Ovary (tissue), 9 donors: ENCODE data around the gene RHOU. TPM values are rescaled to one million over a fixed set of nuclear protein-coding genes. Genes with fewer than 3 reads are reported as not detected.

ENCODE experiments used
- DNase-seq, 5 donors: peaks; one replicate each; pipeline ENCODE4 v3.0.0-alpha.2; 2019 to 2020
- H3K27ac ChIP-seq, 2 donors: fragments of 200-600 bp; one replicate each; pipeline versions ENCODE4 v1.5.1 to v1.8.0; 2019 to 2022
- H3K27me3 ChIP-seq: fragments of 200-600 bp; one replicate; pipeline ENCODE4 v1.8.0; 2022
- H3K36me3 ChIP-seq: fragments of 200-600 bp; sonication (generic); one replicate; pipeline ENCODE4 v1.5.1; 2019
- H3K4me1 ChIP-seq: one replicate; pipeline ENCODE4 v1.8.1; 2013; ENCODE audit warnings: mild to moderate bottlenecking, moderate library complexity; ENCODE audit not compliant: insufficient read depth
- H3K4me3 ChIP-seq: fragments of 200-600 bp; sonication (generic); one replicate; pipeline ENCODE4 v1.5.1; 2017
- H3K9me3 ChIP-seq, 2 donors: fragments of 200-600 bp in 1 of 2; sonication (generic) in 1 of 2; one replicate each; pipeline versions ENCODE4 v1.5.1 to v1.8.1; 2013 to 2019; ENCODE audit warnings: mild to moderate bottlenecking in 1 of 2, moderate library complexity in 1 of 2
- EP300 ChIP-seq: sonication (generic); formaldehyde crosslinking; IDR thresholded peaks from one replicate; pipeline ENCODE4 v1.6.1; 2017; ENCODE audit warnings: antibody characterized with exemption
- POLR2A ChIP-seq: fragments of 450-650 bp; IDR thresholded peaks from one replicate; pipeline ENCODE4 v1.6.1; 2017; ENCODE audit warnings: antibody characterized with exemption, mild to moderate bottlenecking, moderate library complexity
- WGBS, 3 donors: extraction: QIAGEN DNeasy Blood & Tissue Kit in 1 of 3; methylation state at CpG; one replicate each; pipeline versions ENCODE4 v1.1.5 to v1.1.7; 2013 to 2017; 5-methylcytosine and 5-hydroxymethylcytosine counted together
- intact Hi-C, 4 donors: fragments of 100-400 bp; cut with DNase I; formaldehyde crosslinking; loops; one replicate each; pipeline versions ENCODE4 v1.11.0 to v1.15.1; 2022 to 2023
- polyA plus RNA-seq, 2 donors: library from polyadenylated mRNA; stranded (reverse); fragments of 200-250 nt in 1 of 2; fragments of 350-450 nt in 1 of 2; fragmentation: Illumina TruSeq in 1 of 2; extraction: RNeasy Lipid Tissue Mini Kit (QIAGEN cat#74804) in 1 of 2; gene quantifications; one replicate each; pipeline ENCODE4 v1.2.3, GENCODE V29; 2013 to 2014
- total RNA-seq, 7 donors: library from RNA; depleted of rRNA in 2 of 7; stranded (reverse); fragments of >200 nt in 2 of 7; fragmentation: NEBNext Ultra II Directional in 3 of 7; extraction: Animal tissue kit (Norgen Biotek cat#: 25700) in 3 of 7; gene quantifications; one replicate each; pipeline versions ENCODE4 v1.1.0 to v1.2.4, GENCODE V29; 2016 to 2023
- TF ChIP-seq, protein P1 (sequence below), 3 donors: fragments of 450-650 bp in 2 of 3; fragments of 200-600 bp in 1 of 3; IDR thresholded peaks; one replicate each; pipeline versions ENCODE4 v1.5.1 to v1.8.0; 2016 to 2022; ENCODE audit warnings: antibody characterized with exemption in 3 of 3, mild to moderate bottlenecking in 1 of 3
- donor health status: DM: no; HTN: no; CAD: no; lungs with moderate emphysema.
- donor health status: DM: no; HTN: no; CAD: no.
- donor health status: Bipolar disorder and iron deficiency.
- donor health status: DM: yes; HTN: yes; CAD: no.
- donor health status: DM: no; HTN: no; CAD: no.
- donor health status: DM: yes; HTN: yes; CAD: no.

RHOU gene
- total and polyA plus RNA-seq, 9 donors, result 20.5 to 131 (median 37.8) TPM

DNA sequence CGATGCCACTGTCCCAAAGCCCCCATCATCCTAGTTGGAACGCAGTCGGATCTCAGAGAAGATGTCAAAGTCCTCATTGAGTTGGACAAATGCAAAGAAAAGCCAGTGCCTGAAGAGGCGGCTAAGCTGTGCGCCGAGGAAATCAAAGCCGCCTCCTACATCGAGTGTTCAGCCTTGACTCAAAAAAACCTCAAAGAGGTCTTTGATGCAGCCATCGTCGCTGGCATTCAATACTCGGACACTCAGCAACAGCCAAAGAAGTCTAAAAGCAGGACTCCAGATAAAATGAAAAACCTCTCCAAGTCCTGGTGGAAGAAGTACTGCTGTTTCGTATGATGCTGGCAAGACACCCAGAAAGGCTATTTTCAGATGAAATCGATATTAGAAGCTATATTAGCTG lies 8.1 kb downstream of the RHOU start:
- H3K36me3 ChIP-seq, result no peaks in the 10 kb centered on the region
- WGBS, 3 donors, result 90 to 93% (median 90%) methylated on average over 13 of the region's 13 CpGs
- H3K9me3 ChIP-seq, result no peaks in the 10 kb centered on the region
- no peak overlapping the region for H3K27ac ChIP-seq
- H3K4me1 ChIP-seq, result no peaks in the 10 kb centered on the region
- no peaks in the 10 kb centered on the region for H3K27me3 ChIP-seq
- intact Hi-C loops, result no loop called here
- TF ChIP-seq POLR2A (no peak), EP300 (no peak)
- TF ChIP-seq, protein P1, sequence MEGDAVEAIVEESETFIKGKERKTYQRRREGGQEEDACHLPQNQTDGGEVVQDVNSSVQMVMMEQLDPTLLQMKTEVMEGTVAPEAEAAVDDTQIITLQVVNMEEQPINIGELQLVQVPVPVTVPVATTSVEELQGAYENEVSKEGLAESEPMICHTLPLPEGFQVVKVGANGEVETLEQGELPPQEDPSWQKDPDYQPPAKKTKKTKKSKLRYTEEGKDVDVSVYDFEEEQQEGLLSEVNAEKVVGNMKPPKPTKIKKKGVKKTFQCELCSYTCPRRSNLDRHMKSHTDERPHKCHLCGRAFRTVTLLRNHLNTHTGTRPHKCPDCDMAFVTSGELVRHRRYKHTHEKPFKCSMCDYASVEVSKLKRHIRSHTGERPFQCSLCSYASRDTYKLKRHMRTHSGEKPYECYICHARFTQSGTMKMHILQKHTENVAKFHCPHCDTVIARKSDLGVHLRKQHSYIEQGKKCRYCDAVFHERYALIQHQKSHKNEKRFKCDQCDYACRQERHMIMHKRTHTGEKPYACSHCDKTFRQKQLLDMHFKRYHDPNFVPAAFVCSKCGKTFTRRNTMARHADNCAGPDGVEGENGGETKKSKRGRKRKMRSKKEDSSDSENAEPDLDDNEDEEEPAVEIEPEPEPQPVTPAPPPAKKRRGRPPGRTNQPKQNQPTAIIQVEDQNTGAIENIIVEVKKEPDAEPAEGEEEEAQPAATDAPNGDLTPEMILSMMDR (IDR thresholded peaks at IDR 0.05), result no peak
- no peak overlapping the region for H3K4me3 ChIP-seq
- no peak for DNase-seq

DNA sequence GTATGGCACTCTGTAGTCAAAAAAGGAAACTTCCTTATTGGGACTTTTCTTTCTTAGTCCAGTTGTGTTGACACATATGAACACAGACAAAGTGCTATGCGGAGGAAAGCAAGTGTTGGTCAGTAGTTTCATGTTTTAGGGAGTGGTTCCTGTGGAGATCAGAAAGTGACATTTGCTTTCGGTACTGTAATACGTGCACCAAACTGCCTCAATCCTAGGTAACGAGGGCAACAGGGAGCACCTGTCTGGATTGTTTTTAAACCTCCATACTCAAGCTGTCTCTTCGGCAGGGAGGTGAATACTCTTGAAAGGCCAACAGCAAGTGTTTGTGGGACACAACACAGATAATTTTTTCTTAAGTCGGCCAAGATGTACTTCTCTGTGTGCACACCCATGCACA lies 9.1 kb downstream of the RHOU start:
- WGBS, 3 donors, result 91 to 92% (median 91%) methylated on average over 6 of the region's 6 CpGs
- H3K27ac ChIP-seq, result no peak overlapping the region
- H3K4me1 ChIP-seq, result no peaks in the 10 kb centered on the region
- H3K27me3 ChIP-seq, result no peaks in the 10 kb centered on the region
- H3K4me3 ChIP-seq, result no peak overlapping the region
- no peaks in the 10 kb centered on the region for H3K36me3 ChIP-seq
- TF ChIP-seq EP300, result no peak
- no peak for TF ChIP-seq POLR2A
- TF ChIP-seq, protein P1 (IDR thresholded peaks at IDR 0.05), result no peak
- intact Hi-C loops, result no loop called here
- no peak for DNase-seq
- H3K9me3 ChIP-seq, result no peaks in the 10 kb centered on the region

DNA sequence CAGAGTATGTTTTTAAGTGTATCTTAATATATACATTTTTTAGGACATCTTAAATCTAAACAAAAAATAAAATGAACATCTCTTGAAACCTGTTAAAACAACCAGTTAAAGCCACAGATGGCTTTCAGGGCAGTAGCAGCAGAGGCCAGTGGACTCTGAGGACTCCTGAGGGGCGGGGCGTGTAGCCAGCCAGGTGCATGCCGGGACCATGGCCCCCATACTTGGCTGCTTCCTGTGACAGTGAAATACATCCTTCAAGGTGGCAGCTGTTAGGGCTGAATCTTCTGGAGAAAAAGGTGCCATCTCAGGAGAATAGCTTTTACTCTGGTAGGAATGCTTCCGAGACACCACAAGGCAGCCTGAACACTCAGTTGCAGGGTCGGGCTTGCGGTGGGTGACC lies 9.6 kb downstream of the RHOU start:
- intact Hi-C loops, result no loop called here
- DNase-seq, result no peak
- no peaks in the 10 kb centered on the region for H3K4me1 ChIP-seq
- H3K4me3 ChIP-seq, result no peak overlapping the region
- H3K27ac ChIP-seq, result no peak overlapping the region
- H3K9me3 ChIP-seq, result no peaks in the 10 kb centered on the region
- TF ChIP-seq, protein P1 (IDR thresholded peaks at IDR 0.05), result no peak
- TF ChIP-seq POLR2A (no peak), EP300 (no peak)
- 96 to 97% (median 96%) methylated on average over 6 of the region's 6 CpGs for WGBS, 3 donors
- no peaks in the 10 kb centered on the region for H3K36me3 ChIP-seq
- H3K27me3 ChIP-seq, result no peaks in the 10 kb centered on the region

- Histone ChIP-seq H3K9me3 (no peaks in the 10 kb centered on the region), H3K36me3 (no peaks in the 10 kb centered on the region), H3K4me3 (no peak overlapping the region), H3K4me1 (no peaks in the 10 kb centered on the region), H3K27ac (no peak overlapping the region), H3K27me3 (no peaks in the 10 kb centered on the region)
- TF ChIP-seq, protein P1 (IDR thresholded peaks at IDR 0.05), result no peak
- TF ChIP-seq EP300, result no peak
- no peak for DNase-seq
- WGBS, 3 donors, result 85 to 89% (median 86%) methylated on average over 4 of the region's 4 CpGs
- intact Hi-C loops, result no loop called here
Observed at GRCh38 chr1:228745497-228745896, 10.2 kb downstream of the RHOU start.
